ENCODE measurements around the gene SAP25. TPM values are rescaled to one million over a fixed set of nuclear protein-coding genes. Genes with fewer than 3 reads are reported as not detected.
"Not testable (repeated sequence)": the region's sequence is repeated elsewhere in the genome, so short reads cannot be mapped to it uniquely, and the experiment has no call there.

Gene SAP25
- total RNA-seq, 1 experiment from 2014 or later: 0.48 TPM

GRCh38 chr7:100568176-100568895, 5.4 kb downstream of the SAP25 start:
- DNase-seq (ENCODE audit: low read depth, low spot score): no peak
- in situ Hi-C loops (cut with HindIII; ENCODE audit: low pct_unique_long_range_greater_than_20kb, low sequenced_read_pairs): no loop called here

- no peak for DNase-seq (ENCODE audit: low read depth, low spot score)
- in situ Hi-C loops (cut with HindIII; ENCODE audit: low pct_unique_long_range_greater_than_20kb, low sequenced_read_pairs): no loop called here
Measured at GRCh38 chr7:100567751-100568175, 5.9 kb downstream of the SAP25 start.

- no peak for DNase-seq (ENCODE audit: low read depth, low spot score)
- in situ Hi-C loops (cut with HindIII; ENCODE audit: low pct_unique_long_range_greater_than_20kb, low sequenced_read_pairs): no loop called here
Measured at GRCh38 chr7:100567031-100567730, 6.5 kb downstream of the SAP25 start.

DNA sequence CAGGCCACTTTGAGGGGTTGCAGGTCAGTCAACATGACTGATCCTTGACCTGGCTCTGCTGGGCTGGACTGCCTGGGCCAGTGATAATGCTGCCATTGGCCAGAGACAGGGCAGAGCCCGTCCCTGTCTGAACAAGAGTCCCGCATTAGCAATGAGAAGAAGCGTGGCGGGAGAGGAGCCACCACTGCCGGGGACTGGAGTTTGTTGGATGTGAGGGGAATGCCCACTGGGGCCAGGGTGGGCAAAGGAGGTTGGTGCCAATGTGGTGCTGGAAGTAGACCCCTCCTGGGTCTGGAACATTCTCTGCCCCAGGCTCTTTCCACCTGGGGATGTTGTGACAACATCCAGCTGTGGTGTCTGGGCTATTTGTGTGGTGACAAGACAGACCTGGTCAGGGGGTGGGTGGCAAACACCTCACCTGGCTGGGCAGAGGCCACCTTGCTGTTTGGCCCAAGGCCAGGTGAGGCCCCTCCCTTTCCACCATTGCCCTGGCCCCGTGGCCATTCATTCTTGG, 7.6 kb downstream of the SAP25 start:
- no peak for DNase-seq (ENCODE audit: low read depth, low spot score)
- in situ Hi-C loops (cut with HindIII; ENCODE audit: low pct_unique_long_range_greater_than_20kb, low sequenced_read_pairs): no loop called here

DNA sequence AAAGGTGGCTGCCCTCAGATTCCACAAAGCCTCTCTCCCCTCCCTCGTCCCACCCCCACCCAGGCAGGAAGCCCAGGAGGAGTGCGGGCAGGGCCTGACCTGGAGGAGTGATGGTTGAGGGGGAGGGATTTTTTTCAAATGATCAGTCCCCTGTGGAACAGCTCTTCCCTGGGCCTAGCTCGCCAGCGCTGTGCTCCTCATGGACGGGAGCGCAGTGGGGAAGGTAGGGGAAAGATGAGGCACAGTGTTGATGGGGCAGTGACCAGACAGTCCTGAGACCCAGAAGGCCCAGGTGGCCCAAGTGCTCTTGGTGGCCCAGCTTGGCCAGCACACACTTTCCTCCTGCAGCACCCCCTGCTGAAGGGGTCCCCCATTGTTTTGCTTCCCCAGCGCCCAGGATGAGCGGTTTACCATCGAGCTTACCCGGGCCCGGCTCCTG, 8.5 kb downstream of the SAP25 start:
- no peak for DNase-seq (ENCODE audit: low read depth, low spot score)
- in situ Hi-C loops (cut with HindIII; ENCODE audit: low pct_unique_long_range_greater_than_20kb, low sequenced_read_pairs): no loop called here

DNA sequence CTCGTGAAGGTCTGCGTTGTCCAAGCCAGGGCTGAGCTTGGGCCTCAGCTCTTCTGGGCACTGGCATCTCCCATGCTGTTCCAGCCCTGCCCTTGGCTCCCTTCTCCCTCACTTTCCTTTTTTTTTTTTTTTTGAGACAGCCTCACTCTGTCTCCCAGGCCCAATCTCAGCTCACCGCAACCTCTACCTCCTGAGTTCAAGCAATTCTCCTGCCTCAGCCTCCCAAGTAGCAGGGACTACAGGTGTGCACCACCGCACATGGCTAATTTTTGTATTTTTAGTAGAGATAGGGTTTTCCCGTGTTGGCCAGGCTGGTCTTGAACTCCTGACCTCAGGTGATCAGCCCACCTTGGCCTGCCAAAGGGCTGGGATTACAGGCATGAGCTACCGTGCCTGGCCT, 9.3 kb downstream of the SAP25 start:
- in situ Hi-C loops (cut with HindIII; ENCODE audit: low pct_unique_long_range_greater_than_20kb, low sequenced_read_pairs); DNase-seq (ENCODE audit: low read depth, low spot score): not testable (repeated sequence)

DNA sequence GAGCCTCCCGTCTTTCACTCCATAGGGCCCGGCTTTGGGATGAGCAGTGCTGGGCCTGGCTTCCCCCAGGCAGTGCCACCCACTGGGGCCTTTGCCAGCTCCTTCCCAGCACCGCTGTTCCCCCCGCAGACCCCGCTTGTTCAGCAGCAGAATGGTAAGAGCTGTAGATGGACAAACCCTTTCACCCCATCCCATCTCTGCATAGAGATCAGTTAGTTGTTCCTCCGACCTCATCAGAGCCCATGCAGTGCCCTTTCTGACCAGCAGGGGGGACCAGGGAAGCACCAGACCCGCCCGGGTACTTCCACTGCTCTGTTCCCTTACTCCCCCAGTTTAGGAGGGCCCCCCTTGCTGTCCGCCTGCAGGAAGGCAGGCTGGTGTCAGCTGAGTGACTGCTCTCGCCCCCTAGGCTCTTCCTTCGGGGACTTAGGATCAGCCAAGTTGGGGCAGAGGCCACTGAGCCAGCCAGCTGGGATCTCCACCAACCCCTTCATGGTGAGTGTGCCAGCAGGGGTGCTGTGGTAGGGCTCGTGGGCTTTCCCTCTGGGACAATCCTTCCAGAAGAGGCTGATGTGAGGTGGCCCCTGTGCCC, 9.8 kb downstream of the SAP25 start:
- peak; percentile 79 for DNase-seq (ENCODE audit: low read depth, low spot score)
- in situ Hi-C loops (cut with HindIII; ENCODE audit: low pct_unique_long_range_greater_than_20kb, low sequenced_read_pairs): no loop called here

DNA sequence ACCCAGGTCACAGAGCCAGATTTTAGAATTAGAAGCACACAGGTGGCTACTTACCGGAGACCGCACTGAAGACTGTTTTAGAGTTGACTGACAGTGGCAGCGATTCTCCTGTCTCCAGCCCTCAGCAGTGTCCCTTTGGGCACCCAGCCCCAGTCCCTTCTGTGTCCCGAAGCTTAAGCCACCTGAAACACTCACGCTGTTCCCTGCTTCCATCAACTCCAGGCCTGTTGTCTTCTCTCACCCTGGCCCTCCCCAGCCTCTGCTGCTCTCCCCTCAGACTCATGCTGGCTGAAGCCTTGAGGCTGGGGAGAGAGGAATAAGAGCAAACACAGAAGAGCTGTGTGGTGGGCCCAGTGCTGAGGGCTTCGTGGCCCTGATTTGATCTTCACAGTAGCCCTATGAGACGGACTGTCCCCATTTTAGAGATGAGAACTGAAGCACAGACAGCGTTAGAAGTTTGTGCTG, 10.6 kb downstream of the SAP25 start:
- in situ Hi-C loops (cut with HindIII; ENCODE audit: low pct_unique_long_range_greater_than_20kb, low sequenced_read_pairs): no loop called here
- no peak for DNase-seq (ENCODE audit: low read depth, low spot score)

DNA sequence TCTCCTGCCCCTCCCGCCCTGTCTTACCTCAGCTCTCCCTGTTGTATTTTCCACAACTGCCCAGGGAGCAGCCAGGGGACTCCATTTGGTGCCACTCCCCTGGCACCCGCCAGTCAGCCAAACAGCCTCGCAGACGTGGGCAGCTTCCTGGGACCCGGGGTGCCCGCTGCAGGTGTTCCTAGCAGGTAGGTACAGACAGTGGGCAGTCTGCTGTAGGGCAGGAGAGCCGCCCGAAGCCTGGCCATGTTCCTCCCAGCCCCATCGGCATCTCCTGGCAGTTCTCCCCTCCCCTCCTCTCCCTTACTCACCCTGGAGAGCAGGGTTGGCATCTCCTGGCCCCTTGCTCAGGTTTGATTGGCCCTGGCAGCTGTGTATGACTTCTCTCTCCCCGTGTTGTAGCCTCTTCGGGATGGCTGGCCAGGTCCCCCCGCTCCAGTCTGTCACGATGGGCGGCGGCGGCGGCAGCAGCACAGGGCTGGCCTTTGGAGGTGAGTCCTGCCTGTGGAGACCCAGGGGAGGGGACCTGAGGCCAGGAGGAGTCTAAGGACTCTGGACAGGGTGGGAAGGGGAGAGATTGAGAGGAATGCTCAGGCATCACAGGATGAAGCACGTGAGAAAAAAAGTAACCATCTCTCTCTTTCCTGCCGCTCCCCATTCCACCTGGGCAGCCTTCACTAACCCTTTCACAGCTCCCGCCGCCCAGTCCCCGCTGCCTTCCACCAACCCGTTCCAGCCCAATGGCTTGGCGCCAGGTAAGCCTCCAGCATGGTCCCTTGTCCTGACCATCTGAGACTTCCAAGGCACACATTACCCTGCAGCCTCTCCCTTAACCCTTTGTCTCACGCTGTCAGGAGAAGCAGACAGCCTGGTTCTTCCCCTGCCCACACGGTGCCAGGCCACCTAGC, 11.3 kb downstream of the SAP25 start:
- in situ Hi-C loops (cut with HindIII; ENCODE audit: low pct_unique_long_range_greater_than_20kb, low sequenced_read_pairs): no loop called here
- no peak for DNase-seq (ENCODE audit: low read depth, low spot score)

GRCh38 chr7:100561491-100562194, 12.1 kb downstream of the SAP25 start:
- in situ Hi-C loops (cut with HindIII; ENCODE audit: low pct_unique_long_range_greater_than_20kb, low sequenced_read_pairs): no loop called here

GRCh38 chr7:100559127-100559526, 14.6 kb downstream of the SAP25 start:
- in situ Hi-C loops (cut with HindIII; ENCODE audit: low pct_unique_long_range_greater_than_20kb, low sequenced_read_pairs): no loop called here
- DNase-seq (ENCODE audit: low read depth, low spot score): no peak

More at GRCh38 chr7:100561491-100562194, 12.1 kb downstream of the SAP25 start:
- DNase-seq (ENCODE audit: low read depth, low spot score): no peak

GRCh38 chr7:100556541-100556940, 17.2 kb downstream of the SAP25 start:
- in situ Hi-C loops (cut with HindIII; ENCODE audit: low pct_unique_long_range_greater_than_20kb, low sequenced_read_pairs): no loop called here
- DNase-seq (ENCODE audit: low read depth, low spot score): no peak

GRCh38 chr7:100555701-100556100, 18.0 kb downstream of the SAP25 start:
- in situ Hi-C loops (cut with HindIII; ENCODE audit: low pct_unique_long_range_greater_than_20kb, low sequenced_read_pairs): no loop called here

GRCh38 chr7:100553032-100553431, 20.7 kb downstream of the SAP25 start:
- in situ Hi-C loops (cut with HindIII; ENCODE audit: low pct_unique_long_range_greater_than_20kb, low sequenced_read_pairs): no loop called here
- no peak for DNase-seq (ENCODE audit: low read depth, low spot score)

More at GRCh38 chr7:100555701-100556100, 18.0 kb downstream of the SAP25 start:
- no peak for DNase-seq (ENCODE audit: low read depth, low spot score)

- in situ Hi-C loops (cut with HindIII; ENCODE audit: low pct_unique_long_range_greater_than_20kb, low sequenced_read_pairs): no loop called here
- DNase-seq (ENCODE audit: low read depth, low spot score): no peak
Measured at GRCh38 chr7:100552532-100552931, 21.2 kb downstream of the SAP25 start.

DNA sequence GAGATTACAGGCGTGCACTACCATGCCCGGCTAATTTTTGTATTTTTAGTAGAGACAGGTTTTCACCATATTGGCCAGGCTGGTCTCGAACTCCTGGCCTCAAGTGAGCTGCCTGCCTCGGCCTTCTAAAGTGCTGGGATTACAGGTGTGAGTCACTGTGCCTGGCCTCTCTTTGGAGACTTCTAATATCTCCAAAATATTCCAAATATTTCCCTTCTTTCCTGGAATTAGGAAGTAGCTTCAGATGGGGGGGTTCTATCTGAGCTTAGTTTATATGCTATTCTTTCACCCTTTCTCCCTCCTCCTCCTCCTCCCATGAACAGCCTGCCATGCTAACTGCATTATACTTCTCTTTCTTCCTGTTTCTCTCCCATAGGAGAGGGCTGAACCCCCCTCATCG, 25.3 kb downstream of the SAP25 start:
- in situ Hi-C loops (cut with HindIII; ENCODE audit: low pct_unique_long_range_greater_than_20kb, low sequenced_read_pairs); DNase-seq (ENCODE audit: low read depth, low spot score): not testable (repeated sequence)

DNA sequence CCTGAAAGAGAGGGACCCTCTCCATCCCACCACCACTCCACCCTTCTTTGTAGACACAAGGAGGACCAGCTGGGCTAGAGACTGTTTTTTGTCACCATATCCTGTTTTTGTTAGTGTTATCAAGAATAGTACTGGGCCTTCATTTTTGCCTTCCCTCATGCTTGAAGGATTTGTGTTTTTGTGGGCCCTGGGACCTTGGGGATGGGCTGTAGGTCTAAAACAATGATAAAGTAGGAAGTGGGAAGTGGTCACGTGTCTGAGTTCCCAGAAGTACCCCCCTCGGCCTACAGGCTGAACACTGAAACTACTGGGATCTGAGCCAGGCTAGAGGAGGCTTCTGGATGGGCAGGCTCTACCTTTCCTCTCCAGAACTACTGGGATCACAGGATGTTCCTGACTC, 25.8 kb downstream of the SAP25 start:
- peak; percentile 58 for DNase-seq (ENCODE audit: low read depth, low spot score)
- in situ Hi-C loops (cut with HindIII; ENCODE audit: low pct_unique_long_range_greater_than_20kb, low sequenced_read_pairs): no loop called here

Measured in SK-MEL-5 (cell line).